Loucy (cell line): Measurements from ENCODE around the gene RING1.

Experiments used
- H2AFZ ChIP-seq: fragments of 200-600 bp; sonication (generic); 2 replicates; pipeline ENCODE4 v1.6.0; 2016; ENCODE audit warnings: antibody characterized with exemption, mild to moderate bottlenecking, low read length, moderate library complexity
- H3F3A ChIP-seq: fragments of 200-600 bp; 2 replicates; pipeline ENCODE4 v1.6.0; 2016; ENCODE audit warnings: antibody characterized with exemption, low read depth, mild to moderate bottlenecking
- H3K27me3 ChIP-seq: fragments of 200-600 bp; sonication (generic); 2 replicates; pipeline ENCODE4 v1.6.1; 2014; ENCODE audit warnings: low read length, mild to moderate bottlenecking; ENCODE audit not compliant: insufficient read depth, poor library complexity, severe bottlenecking
- H3K36me3 ChIP-seq: fragments of 200-600 bp; sonication (generic); 2 replicates; pipeline ENCODE4 v1.6.1; 2016; ENCODE audit warnings: low read length; ENCODE audit not compliant: insufficient read depth
- H3K4me1 ChIP-seq: fragments of 200-600 bp; sonication (generic); 2 replicates; pipeline ENCODE4 v1.5.1; 2014; ENCODE audit warnings: low read length, mild to moderate bottlenecking; ENCODE audit not compliant: insufficient read depth, poor library complexity, severe bottlenecking
- H3K4me2 ChIP-seq: fragments of 200-600 bp; sonication (generic); 2 replicates; pipeline ENCODE4 v1.6.0; 2014; ENCODE audit warnings: antibody characterized with exemption, low read length, low read depth, mild to moderate bottlenecking; ENCODE audit not compliant: poor library complexity, severe bottlenecking
- H3K4me3 ChIP-seq: fragments of 200-600 bp; sonication (generic); 2 replicates; pipeline ENCODE4 v1.5.1; 2014; ENCODE audit warnings: low read length, mild to moderate bottlenecking, mixed read lengths; ENCODE audit not compliant: poor library complexity, severe bottlenecking
- H3K79me2 ChIP-seq: fragments of 200-600 bp; sonication (generic); 2 replicates; pipeline ENCODE4 v1.6.1; 2014; ENCODE audit warnings: low read length; ENCODE audit not compliant: insufficient read depth
- H3K9ac ChIP-seq: fragments of 200-600 bp; sonication (generic); 2 replicates; pipeline ENCODE4 v1.6.0; 2014; ENCODE audit warnings: mild to moderate bottlenecking, low read depth, low read length, moderate library complexity; ENCODE audit not compliant: poor library complexity, severe bottlenecking
- H3K9me2 ChIP-seq: fragments of 200-600 bp; sonication (generic); replicated peaks from 2 replicates; pipeline ENCODE4 v1.6.1; 2016; ENCODE audit warnings: low read depth, low read length, mixed read lengths
- H3K9me3 ChIP-seq: fragments of 200-600 bp; sonication (generic); 2 replicates; pipeline ENCODE4 v1.6.1; 2014; ENCODE audit warnings: mild to moderate bottlenecking, antibody characterized with exemption, low read length, low read depth; ENCODE audit not compliant: insufficient read depth
- H4K20me1 ChIP-seq: fragments of 200-600 bp; sonication (generic); 2 replicates; pipeline ENCODE4 v1.6.0; 2014; ENCODE audit warnings: antibody characterized with exemption, low read length, mild to moderate bottlenecking; ENCODE audit not compliant: insufficient read depth, poor library complexity, severe bottlenecking
- CTCF ChIP-seq: fragments of 200-600 bp; sonication (generic); conservative IDR thresholded peaks from 2 replicates; pipeline ENCODE4 v1.5.1; 2014; ENCODE audit warnings: mild to moderate bottlenecking, antibody characterized with exemption, low read length
- EZH2phosphoT487 ChIP-seq: fragments of 200-600 bp; IDR thresholded peaks from 2 replicates; pipeline ENCODE4 v1.6.1; 2018; ENCODE audit warnings: antibody characterized with exemption, mild to moderate bottlenecking, moderate library complexity, borderline replicate concordance

The RING1 gene

DNA sequence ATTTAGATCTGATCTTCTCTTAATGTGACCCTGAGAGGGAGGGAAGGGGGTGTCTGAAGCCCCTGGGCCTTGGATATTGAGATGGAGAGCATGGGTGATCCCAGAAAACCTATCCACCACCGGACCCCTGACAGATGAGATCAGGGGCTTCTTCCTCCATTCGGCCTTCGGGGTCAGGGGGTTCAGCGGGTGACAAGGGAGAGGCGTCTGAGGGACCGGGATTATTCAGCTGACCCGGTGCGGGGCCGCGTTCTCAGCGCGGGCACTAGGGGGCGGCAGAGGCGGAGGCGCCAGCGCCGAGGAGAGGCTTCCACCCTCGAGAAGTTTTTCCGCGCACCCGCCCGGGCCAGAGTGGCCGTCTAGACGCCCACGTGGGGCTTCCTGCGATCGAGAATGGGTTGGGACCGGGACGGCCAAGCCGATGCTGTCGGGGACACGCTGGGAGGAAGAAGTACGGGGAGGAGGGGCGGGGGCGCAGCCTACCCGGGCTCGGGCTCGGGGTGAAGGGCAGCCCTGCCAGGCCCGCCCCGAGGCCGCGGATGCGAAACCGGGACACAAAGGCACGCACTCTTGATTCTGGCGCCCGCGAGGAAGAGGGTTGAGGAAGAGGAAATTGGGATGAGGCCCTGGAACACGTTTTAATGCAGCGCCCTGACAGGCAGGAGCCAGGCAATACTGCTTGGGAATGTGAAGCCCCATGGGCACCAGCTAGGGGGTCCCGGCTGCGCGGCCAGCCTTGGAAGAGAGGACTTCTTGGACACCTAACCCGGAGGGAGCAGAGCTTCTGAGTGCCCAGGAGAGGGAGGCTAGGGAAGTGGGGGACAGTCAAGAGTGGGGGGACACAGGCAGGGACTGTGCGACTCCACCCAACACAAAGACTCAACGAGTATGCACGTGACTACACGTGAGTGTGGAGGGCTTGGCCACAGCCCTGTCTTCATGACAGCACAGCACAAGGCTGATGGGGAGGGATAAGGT, 46.7 kb upstream of the RING1 start:
- H3K27me3 ChIP-seq = peaks cover 7% of the 10 kb centered on the region
- no peaks in the 10 kb centered on the region for H3F3A ChIP-seq
- no peaks in the 10 kb centered on the region for H4K20me1 ChIP-seq
- peak overlapping the region; percentile 91 for H2AFZ ChIP-seq
- TF ChIP-seq EZH2phosphoT487 (no peak), CTCF (peak; percentile 82)
- no peaks in the 10 kb centered on the region for H3K79me2 ChIP-seq
- no peaks in the 10 kb centered on the region for H3K9me2 ChIP-seq
- H3K4me3 ChIP-seq = peak overlapping the region; percentile 68
- H3K4me1 ChIP-seq = peaks cover 15% of the 10 kb centered on the region
- H3K9me3 ChIP-seq = no peaks in the 10 kb centered on the region
- H3K9ac ChIP-seq = peak overlapping the region; percentile 51
- H3K36me3 ChIP-seq = no peaks in the 10 kb centered on the region
- H3K4me2 ChIP-seq = peak overlapping the region; percentile 81

DNA sequence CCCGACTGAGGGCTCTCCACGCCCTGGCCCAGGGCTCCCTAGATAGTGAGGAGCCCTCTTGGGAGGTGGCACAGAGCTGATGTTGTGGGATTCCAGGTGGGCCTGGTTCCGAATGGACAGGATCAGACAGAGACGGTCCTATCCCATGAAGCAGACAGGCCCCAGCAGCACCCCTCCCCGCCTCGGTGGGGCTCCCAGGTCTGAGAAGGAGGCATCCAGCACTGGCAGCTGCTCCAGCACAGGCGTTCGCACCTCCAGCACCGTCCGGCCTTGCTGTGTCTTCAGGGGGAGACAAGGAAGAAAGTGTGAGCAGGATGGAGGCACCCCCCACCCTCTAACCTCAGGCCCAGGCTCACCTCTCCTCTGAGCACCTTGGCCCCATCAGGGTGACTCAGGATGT, 44.8 kb upstream of the RING1 start:
- H3F3A ChIP-seq = no peaks in the 10 kb centered on the region
- H3K4me2 ChIP-seq = no peak overlapping the region
- no peaks in the 10 kb centered on the region for H3K79me2 ChIP-seq
- H4K20me1 ChIP-seq = no peaks in the 10 kb centered on the region
- peaks cover 15% of the 10 kb centered on the region for H3K4me1 ChIP-seq
- no peak overlapping the region for H3K4me3 ChIP-seq
- H3K36me3 ChIP-seq = no peaks in the 10 kb centered on the region
- no peaks in the 10 kb centered on the region for H3K9me2 ChIP-seq
- H3K27me3 ChIP-seq = no peaks in the 10 kb centered on the region
- TF ChIP-seq CTCF (no peak), EZH2phosphoT487 (no peak)
- no peak overlapping the region for H3K9ac ChIP-seq
- H3K9me3 ChIP-seq = no peaks in the 10 kb centered on the region
- no peak overlapping the region for H2AFZ ChIP-seq

- no peak overlapping the region for H3K9ac ChIP-seq
- no peaks in the 10 kb centered on the region for H3K36me3 ChIP-seq
- no peaks in the 10 kb centered on the region for H3K9me2 ChIP-seq
- H3K4me3 ChIP-seq = no peak overlapping the region
- no peaks in the 10 kb centered on the region for H3K27me3 ChIP-seq
- H3K4me1 ChIP-seq = peaks cover 15% of the 10 kb centered on the region
- H3F3A ChIP-seq = no peaks in the 10 kb centered on the region
- no peak overlapping the region for H3K4me2 ChIP-seq
- H3K79me2 ChIP-seq = no peaks in the 10 kb centered on the region
- TF ChIP-seq CTCF = no peak
- TF ChIP-seq EZH2phosphoT487 = no peak
- H3K9me3 ChIP-seq = no peaks in the 10 kb centered on the region
- no peaks in the 10 kb centered on the region for H4K20me1 ChIP-seq
- H2AFZ ChIP-seq = no peak overlapping the region
These were observed 44.1 kb upstream of the RING1 start for GRCh38 chr6:33164176-33164575.
